ENCODE measurements around the gene CA12.

GRCh38 chr15:63421433-63421832, 39.8 kb upstream of the CA12 start:
- TF ChIP-seq PATZ1 (CRISPR knock-in tag; IDR thresholded peaks at IDR 0.05; ENCODE audit: borderline replicate concordance) (no peak), PPARA (CRISPR knock-in tag; IDR thresholded peaks at IDR 0.05; ENCODE audit: borderline replicate concordance) (no peak), ARNTL (CRISPR knock-in tag; IDR thresholded peaks at IDR 0.05; ENCODE audit: borderline replicate concordance, low read depth) (no peak), ZNF8 (CRISPR knock-in tag; IDR thresholded peaks at IDR 0.05) (no peak), TCF4 (CRISPR knock-in tag; IDR thresholded peaks at IDR 0.05; ENCODE audit: borderline replicate concordance) (no peak), RARB (CRISPR knock-in tag; IDR thresholded peaks at IDR 0.05) (no peak), ZC3H10 (CRISPR knock-in tag; IDR thresholded peaks at IDR 0.05) (no peak), CREB5 (CRISPR knock-in tag; IDR thresholded peaks at IDR 0.05; ENCODE audit: low read depth) (no peak), POU6F1 (CRISPR knock-in tag; IDR thresholded peaks at IDR 0.05; ENCODE audit: borderline replicate concordance, low read depth) (no peak)
